Measurements from ENCODE around the gene NLRP2B.
"Not testable (repeated sequence)": the region's sequence is repeated elsewhere in the genome, so short reads cannot be mapped to it uniquely, and the experiment has no call there.

NLRP2B gene

GRCh38 chrX:57680160-57680559 is at the start of gene NLRP2B:
Gene NLRP2B, minus strand, starts transcription at chrX:57680260.
- no peak for DNase-seq

- not testable (repeated sequence) for DNase-seq
Measured at GRCh38 chrX:57725995-57726394, 45.9 kb upstream of the NLRP2B start.

GRCh38 chrX:57681341-57681740 is 1.3 kb upstream of the NLRP2B start:
- no peak for DNase-seq

- DNase-seq, result no peak
Measured at GRCh38 chrX:57678686-57679428, 1.2 kb downstream of the NLRP2B start.

- DNase-seq, result no peak
Measured at GRCh38 chrX:57677132-57677858, 2.8 kb downstream of the NLRP2B start.

GRCh38 chrX:57675320-57675719 is 4.7 kb downstream of the NLRP2B start:
- no peak for DNase-seq

GRCh38 chrX:57674861-57675260 is 5.2 kb downstream of the NLRP2B start:
- no peak for DNase-seq

GRCh38 chrX:57669961-57670360 is 10.1 kb downstream of the NLRP2B start:
- no peak for DNase-seq

- no peak for DNase-seq
Measured at GRCh38 chrX:57667010-57667409, 13.1 kb downstream of the NLRP2B start.

GRCh38 chrX:57655065-57655464 is 25.0 kb downstream of the NLRP2B start:
- DNase-seq, result no peak

GRCh38 chrX:57652705-57653104 is 27.4 kb downstream of the NLRP2B start:
- no peak for DNase-seq

- DNase-seq, result no peak
Measured at GRCh38 chrX:57651169-57651919, 28.7 kb downstream of the NLRP2B start.

- no peak for DNase-seq
Measured at GRCh38 chrX:57647020-57647419, 33.0 kb downstream of the NLRP2B start.

- no peak for DNase-seq
Measured at GRCh38 chrX:57643698-57644097, 36.4 kb downstream of the NLRP2B start.

- DNase-seq, result no peak
Measured at GRCh38 chrX:57641338-57641737, 38.7 kb downstream of the NLRP2B start.

- DNase-seq, result no peak
Measured at GRCh38 chrX:57640674-57641016, 39.4 kb downstream of the NLRP2B start.

GRCh38 chrX:57629438-57629837 is 50.6 kb downstream of the NLRP2B start:
- DNase-seq, result not testable (repeated sequence)

Data from retina (tissue), 1 donor.